NCI-H1694 (cell line): ENCODE measurements around the gene AMBRA1.
A peak's percentile ranks its signal among the peaks of the same experiment; 100 is the strongest.
"Not testable (repeated sequence)": the region's sequence is repeated elsewhere in the genome, so short reads cannot be mapped to it uniquely, and the experiment has no call there.

Experiments used
- DNase-seq: peaks from one replicate; lab custom pipeline; 2025; lab: John Stamatoyannopoulos, UW

Gene AMBRA1

DNA sequence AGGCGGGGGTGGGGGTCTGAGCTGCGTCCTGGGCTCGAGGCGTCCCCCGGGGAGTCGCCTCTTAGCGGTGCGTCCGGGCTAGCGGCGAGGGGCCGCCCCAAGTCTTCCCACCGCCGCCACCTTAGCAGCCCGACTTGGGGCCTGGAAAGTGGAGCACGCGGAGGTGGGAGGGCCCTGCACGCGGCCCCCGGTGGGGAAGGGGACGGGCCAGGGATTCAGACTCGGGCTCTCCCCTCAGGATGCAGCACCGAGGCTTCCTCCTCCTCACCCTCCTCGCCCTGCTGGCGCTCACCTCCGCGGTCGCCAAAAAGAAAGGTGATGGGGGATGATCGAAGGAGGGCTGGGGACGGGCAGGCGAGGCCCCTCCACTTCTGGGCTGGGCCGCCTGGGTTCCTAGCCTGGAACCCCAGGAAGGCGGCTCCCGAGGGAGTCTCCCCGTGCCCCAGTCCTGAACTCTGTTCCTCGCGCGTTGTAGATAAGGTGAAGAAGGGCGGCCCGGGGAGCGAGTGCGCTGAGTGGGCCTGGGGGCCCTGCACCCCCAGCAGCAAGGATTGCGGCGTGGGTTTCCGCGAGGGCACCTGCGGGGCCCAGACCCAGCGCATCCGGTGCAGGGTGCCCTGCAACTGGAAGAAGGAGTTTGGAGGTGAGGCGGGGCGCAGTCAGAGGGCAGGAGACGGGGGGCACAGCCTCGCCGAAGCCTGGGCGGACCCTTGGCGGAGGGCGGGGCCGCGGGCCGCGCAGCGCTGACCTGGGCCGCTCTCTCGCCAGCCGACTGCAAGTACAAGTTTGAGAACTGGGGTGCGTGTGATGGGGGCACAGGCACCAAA, 211.8 kb downstream of the AMBRA1 start:
- no peak for DNase-seq

DNA sequence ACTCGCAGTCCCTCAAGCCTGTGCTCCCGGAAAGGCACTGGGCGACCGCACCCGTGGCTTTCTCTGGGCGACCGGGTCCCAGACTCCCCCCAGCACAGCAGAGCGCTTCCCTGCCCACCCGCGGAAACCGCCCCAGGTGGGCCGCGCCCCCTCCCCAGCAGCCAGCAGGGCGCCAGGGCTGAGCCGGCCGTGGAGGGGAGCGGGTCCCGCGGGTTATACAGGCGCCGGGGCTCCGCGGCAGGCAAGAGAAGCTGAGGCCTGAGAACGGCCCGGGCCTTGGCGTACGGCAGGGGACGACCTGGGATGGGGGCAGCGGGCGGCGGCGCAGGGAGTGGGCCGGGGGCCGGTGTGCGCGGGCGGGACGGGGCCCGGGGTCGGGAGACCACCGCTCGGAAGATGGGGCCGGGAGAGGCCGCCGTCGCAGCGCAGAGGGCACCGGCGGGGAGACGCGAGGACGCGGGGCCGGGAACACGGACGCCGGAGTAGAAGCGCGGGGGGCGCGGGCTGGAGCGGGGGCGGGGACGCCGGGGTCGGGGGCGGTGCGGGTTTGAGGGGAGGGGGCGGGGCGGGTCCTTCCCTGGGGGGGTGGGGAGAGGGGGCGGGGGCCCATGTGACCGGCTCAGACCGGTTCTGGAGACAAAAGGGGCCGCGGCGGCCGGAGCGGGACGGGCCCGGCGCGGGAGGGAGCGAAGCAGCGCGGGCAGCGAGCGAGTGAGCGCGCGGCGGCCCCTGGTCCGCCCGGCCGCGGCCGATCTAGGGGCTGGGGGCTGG, 212.6 kb downstream of the AMBRA1 start, which contains the start of gene MDK:
MDK (plus strand) TSS at position 622 of the 771 bp plus-strand sequence. CDS start 389 bp downstream, outside the sequence.
- DNase-seq, result no peak

DNA sequence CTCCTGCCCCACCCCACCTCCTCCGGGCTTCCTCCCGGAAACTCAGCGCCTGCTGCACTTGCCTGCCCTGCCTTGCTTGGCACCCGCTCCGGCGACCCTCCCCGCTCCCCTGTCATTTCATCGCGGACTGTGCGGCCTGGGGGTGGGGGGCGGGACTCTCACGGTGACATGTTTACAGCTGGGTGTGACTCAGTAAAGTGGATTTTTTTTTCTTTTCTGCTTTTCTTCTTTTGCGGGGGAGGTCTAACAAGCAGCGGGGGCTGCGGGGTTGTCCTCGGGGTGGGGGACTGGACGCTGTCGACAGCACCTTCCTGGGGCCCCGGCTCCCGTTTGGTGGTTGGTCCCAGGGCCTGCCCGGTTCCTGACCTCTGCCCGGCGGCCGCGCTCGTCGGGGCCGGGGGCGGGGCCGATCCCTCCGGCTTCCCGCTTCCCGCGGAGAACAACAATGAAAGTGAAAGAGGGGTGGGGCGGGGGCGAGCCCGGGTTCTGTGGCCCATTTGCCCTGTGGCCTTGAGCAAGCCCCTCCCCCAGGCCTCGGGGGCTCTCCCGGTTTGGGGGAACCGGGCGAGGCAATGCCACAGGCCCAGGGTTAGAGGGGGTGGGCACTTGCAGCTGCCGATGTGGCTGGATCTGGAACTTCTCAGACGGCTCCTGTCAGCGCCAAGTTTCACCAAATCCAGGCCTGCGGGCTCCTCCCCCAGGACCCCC, 213.3 kb downstream of the AMBRA1 start:
- no peak for DNase-seq

DNA sequence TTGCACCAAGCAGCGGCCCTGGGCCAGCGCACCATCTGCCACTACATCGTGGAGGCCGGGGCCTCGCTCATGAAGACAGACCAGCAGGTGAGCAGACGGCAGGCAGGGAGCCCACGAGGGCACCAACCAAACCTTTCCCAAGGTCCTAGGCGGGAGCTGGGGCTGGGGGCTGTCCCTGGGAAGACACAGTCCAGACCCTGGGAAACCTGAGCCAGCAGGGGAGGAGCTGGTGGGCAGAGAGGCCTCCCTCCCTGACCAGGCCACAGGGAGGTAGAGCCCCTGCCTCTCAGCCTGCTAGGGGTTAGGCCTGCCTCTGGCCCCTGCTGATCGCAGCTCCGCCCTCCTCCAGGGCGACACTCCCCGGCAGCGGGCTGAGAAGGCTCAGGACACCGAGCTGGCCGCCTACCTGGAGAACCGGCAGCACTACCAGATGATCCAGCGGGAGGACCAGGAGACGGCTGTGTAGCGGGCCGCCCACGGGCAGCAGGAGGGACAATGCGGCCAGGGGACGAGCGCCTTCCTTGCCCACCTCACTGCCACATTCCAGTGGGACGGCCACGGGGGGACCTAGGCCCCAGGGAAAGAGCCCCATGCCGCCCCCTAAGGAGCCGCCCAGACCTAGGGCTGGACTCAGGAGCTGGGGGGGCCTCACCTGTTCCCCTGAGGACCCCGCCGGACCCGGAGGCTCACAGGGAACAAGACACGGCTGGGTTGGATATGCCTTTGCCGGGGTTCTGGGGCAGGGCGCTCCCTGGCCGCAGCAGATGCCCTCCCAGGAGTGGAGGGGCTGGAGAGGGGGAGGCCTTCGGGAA, 214.1 kb downstream of the AMBRA1 start:
- DNase-seq, result not testable (repeated sequence)

DNA sequence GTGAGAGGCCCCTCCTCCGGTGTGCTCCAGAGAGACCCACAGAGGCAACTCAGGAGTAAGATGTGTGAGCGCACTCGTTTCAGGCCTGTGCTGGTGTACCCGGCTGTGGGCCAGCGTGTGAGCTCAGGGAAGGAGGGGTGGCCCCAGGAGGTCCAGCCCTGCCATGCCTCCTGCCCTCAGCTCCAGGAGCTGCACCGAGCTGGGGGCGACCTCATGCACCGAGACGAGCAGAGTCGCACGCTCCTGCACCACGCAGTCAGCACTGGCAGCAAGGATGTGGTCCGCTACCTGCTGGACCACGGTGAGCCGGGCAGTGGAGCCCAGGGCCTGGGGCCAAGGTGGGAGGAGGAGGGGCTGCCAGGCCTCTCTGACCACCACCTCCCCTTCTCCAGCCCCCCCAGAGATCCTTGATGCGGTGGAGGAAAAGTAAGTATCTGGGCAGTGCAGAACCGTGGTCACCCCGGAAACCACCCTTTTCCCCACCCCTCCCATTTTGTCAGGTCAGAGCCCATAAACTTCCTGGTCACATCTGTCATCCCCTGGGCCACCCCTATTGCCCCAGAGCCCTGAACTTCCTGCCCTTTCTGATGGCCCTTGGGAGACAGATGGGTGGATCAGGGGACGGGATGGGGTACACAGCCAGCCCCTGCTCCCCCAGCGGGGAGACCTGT, 214.9 kb downstream of the AMBRA1 start:
- no peak for DNase-seq

DNA sequence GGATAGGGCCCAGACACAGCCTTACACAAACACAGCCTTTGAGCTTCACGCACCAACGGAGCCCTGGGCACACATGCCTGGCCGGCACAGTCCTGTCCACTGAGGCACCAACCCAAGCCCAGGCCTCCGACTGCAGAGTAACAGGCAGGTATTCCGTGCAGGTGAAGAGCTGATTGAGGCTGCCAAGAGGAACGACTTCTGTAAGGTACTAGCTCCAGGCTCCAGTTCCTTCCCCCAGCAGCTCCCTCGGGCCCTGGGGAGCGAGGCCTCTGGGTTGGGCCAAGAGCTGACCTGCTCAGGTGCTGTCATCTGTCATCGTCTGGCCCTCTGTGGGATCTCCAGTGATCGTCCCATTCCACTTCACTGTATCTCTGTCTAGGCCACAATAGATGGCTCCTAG, 215.5 kb downstream of the AMBRA1 start:
- no peak for DNase-seq

DNA sequence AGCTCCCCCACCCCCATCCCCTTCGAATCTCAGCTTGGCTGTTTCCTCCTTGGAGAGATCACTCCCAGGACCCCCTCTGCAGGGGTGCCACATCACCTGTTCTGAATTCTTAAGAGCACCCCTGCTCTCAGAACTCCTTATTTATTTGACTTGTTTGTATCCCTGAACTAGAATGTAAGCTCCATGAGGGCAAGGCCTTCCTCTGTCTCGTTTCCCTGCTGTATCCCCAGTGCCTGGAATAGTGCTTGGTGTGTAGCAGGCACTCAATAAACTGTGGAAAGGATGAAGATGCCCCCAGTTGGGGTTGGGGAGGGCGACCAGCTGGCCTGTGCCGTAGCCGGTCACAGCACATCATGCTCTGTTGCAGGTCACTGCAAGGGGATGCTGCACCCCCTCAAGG, 216.0 kb downstream of the AMBRA1 start:
- DNase-seq, result no peak

DNA sequence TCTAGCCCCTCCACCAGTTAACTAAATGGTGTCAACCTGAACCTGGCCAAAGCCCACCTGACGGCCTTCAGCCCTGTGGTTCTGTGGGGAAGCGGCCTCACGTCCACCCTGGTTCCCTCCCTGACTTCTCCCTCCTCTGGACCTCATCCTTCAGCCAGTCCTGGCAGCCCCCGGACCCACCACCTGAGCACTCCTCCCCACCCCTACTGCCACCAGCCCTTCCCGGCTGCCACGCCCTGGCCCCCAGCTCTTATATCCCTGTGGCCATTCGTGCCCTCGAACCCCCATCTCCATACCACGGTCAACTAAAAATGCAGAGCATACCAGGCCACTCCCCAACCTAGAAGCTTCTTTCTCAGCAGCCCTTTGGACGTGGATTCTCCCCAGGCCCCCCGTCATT, 216.5 kb downstream of the AMBRA1 start:
- no peak for DNase-seq

DNA sequence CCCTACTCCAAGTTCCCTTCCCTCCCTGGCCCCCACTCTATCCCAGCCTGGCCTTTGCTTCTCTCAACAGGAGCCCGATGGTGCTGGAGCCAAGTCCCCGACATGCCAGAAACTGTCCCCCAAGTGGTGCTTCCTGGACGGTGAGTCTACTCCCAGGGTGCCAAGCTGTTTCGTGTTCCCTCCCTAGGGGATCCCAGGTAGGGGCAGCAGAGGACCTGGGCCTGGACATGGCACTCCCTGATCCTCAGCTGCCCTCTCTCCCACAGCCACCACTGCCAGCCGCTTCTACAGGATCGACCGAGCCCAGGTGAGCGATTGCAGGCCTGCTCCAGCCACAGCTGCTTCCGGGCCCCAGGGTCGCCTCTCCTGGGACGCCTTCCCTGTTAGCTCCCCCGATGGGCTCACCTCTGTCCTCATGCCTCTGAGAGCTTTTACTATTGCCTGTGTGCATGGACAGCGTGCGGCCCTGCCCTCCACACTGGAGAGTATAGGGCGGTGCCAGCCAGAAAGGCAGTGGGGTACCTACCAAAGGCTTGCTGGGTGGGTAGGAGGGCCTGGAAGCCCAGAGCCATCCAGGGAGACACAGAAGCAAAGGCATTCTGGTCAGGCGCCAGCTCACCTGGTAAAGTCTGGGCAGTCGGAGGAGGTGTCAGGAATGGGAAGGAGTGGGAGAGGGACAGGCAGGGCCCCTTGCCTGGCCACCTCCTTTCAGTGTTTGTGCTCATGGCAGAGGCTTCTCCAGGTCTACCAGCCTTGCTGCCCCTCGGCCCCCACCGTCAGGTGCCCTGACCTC, 217.4 kb downstream of the AMBRA1 start:
- no peak for DNase-seq

DNA sequence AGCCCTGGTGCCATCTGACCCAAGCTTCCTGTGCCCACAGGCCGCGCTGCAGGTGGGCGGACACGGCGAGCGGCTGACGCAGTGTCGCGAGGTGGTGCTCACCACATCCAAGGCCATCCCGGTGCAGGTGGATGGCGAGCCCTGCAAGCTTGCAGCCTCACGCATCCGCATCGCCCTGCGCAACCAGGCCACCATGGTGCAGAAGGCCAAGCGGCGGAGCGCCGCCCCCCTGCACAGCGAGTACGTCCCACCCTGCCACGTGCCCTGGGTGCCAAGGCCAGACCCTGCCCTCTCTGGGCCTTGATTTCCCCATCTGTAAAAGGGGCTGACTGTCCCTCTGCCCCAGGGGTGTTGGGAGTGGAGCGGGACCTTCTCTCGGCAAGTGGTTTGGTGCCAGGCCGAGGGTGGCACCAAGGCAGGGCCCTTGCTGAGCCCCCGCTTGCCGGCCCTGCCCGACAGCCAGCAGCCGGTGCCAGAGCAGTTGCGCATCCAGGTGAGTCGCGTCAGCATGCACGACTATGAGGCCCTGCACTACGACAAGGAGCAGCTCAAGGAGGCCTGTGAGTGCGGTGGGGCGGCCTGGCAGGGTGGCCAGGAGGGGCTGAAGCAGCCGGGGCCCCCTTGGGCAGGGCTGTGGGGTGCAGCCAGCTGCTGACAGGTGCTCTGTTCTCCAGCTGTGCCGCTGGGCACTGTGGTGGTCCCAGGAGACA, 218.3 kb downstream of the AMBRA1 start:
- no peak for DNase-seq

DNA sequence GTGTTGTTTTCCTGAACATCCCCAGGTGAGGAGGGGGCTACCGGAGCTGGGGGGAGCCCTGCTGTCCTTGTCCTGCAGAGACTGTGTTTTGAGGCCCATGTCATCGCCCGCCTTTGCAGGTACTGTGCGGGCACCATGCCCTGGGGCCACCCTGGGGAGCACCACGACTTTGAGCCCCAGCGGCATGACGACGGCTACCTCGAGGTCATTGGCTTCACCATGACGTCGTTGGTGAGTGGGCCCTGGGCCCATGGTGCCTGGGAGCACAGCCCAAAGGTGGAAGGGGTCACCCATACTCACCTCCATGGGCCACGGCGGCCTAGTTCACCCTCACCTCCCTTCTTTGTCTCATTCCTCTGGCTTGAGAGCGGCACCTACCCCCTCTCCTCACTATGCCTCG, 219.0 kb downstream of the AMBRA1 start:
- DNase-seq, result no peak

DNA sequence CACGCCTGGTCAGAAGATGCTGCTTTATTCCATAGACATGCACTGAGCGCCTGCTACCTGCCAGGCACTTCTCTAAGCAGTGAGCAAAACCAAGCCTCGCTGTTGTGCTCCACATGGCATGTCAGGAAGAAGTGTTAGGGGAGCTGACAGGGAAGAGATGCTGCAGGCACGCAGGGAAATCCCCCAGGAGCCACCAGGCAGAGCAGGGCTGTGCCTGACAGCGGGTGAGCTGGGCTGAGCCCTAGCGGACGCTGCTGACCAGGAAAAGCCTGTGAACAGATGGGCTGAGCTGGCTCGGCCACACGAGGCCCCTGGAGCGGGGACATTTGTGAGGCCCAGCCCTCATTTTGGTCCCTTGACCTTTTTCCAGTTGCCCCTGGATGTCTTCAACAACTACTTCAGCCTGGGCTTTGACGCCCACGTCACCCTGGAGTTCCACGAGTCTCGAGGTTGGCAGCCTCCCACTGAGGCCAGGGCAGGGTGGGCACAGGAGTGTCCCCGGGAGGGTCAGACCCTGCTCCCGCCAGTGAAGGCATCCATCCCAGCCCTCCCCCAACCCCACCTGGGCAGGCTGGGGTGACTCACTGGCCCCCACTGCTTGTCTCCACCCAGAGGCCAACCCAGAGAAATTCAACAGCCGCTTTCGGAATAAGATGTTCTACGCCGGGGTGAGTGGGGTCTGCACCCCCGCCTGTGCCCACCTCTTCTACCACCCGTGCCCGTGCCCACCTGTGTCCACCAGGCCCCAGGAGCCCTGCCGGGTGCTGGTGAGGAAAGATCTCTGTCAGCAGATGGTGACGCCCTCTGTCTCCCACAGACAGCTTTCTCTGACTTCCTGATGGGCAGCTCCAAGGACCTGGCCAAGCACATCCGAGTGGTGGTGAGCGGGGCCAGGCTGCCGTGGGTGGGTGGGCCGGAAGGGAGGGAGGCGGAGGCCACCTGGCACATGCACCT, 219.8 kb downstream of the AMBRA1 start:
- DNase-seq, result no peak

DNA sequence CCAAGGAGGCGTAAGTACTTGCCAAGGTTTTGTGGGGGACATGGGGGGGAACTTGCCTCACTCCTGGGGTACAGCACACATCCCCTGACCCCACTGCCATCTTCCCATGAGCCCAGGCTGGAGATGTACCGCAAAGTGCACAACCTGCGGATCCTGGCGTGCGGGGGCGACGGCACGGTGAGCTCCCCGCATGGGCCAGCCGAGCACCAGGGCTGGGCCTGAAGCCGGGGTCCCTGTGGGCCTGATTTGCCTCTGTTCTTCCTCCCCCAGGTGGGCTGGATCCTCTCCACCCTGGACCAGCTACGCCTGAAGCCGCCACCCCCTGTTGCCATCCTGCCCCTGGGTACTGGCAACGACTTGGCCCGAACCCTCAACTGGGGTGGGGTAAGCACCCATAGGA, 221.3 kb downstream of the AMBRA1 start:
- DNase-seq, result not testable (repeated sequence)

DNA sequence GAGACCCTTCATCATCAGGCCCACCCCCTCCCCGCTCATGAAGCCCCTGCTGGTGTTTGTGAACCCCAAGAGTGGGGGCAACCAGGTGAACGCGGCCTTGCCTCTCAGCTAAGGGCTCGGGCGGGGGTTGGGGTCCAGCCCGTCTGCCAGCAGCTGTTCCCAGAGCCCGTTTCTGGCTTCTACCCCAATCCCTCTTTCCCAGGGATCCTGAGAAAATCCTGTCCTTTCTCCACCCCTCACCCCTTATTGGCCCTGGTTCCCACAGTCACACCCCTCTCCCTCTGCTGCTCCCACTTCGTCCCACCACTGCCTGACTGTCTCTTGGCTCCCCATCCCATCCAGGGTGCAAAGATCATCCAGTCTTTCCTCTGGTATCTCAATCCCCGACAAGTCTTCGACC, 221.7 kb downstream of the AMBRA1 start:
- no peak for DNase-seq

DNA sequence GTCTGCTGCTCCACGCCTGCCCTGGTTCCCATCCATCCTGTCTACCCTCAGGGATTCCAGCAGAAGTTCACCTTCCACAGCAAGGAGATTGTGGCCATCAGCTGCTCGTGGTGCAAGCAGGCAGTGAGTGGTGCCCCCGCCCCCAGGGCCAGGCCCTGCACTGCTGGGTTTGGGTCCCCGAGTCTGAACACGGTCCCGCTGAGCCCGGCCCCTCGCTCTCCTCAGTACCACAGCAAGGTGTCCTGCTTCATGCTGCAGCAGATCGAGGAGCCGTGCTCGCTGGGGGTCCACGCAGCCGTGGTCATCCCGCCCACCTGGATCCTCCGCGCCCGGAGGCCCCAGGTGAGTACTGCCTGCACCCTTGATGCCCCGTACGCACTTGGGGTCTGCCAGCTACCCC, 222.6 kb downstream of the AMBRA1 start:
- not testable (repeated sequence) for DNase-seq

DNA sequence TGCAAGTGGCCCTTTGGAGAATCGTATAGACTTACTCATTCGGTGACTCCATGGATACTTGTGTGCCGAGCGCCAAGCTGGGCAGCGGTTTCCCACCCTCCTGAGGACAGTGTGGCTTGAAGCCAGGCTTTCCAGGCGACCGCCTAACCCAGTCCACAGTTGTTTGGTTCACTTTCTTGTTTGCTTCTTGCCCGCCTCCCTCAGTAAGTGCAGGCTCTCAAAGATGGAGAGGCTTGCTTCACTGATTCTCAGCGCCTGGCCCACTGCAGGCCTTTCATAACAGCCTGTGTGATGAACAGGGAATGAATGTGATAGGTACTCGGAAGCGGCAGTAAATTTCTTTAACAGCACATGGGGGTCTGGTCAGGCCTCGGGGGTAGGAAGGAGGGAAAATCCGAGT, 223.6 kb downstream of the AMBRA1 start:
- DNase-seq, result no peak

DNA sequence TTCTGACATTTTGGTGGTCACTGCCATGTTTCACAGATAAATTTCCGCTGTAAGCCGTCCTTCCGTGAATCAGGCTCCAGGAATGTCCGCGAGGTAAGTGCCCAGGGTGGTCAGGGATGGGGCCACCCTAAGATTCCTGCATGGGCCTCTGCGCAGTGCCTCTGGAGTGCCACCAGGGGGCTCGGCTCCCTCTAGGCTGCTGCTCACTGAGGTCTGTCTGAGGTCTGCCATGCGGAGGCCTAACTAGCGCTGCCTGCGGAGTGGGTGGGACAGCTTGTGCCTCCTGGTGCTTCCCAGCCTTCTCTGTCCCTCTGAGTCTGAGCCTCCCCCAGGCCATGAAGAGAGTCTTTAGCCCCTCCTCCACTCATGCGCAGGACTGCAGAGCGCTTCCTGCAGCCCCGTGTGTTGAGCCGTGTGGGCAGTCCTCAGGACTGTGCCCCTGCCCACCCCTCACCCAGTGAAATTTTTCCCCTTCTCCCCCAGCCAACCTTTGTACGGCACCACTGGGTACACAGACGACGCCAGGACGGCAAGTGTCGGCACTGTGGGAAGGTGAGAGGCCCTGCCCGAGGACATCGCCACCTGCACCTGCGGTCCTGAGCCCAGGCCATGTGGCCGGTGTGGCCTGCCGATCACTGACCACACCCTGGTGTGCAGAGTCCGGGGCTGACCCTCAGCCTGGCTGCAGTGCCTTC, 224.2 kb downstream of the AMBRA1 start:
- peak; percentile 70 for DNase-seq

DNA sequence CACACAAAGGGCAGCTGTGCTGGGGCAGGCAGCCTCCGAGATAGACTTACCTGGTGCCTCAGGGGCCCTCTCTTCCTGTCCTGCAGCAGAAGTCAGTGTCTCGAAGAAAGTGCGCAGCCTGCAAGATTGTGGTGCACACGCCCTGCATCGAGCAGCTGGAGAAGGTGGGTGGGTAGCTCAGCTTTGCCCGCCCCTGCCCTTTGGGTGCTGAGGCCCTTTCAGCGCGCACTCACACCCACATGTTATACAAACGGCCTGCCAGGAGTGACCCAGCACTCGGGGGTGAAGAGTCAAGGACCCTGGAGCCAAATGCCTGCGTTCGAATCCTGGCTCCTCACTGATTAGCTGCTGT, 225.9 kb downstream of the AMBRA1 start:
- no peak for DNase-seq
